A549 (cell line): ENCODE data around the gene CDC42EP1. TPM values are rescaled to one million over a fixed set of nuclear protein-coding genes. Genes with fewer than 3 reads are reported as not detected.

Experiments
- ATAC-seq, 2 experiments: fragments of 200-7000 bp in 1 of 2; fragments of >200 bp in 1 of 2; cut with Nextera tagmentation in 1 of 2; cut with Tn5 transposase in 1 of 2; 3 replicates each; pipeline versions ENCODE4 v1.8.0 to v1.9.1; 2018 to 2020; ENCODE audit warnings: mild to moderate bottlenecking in 1 of 2, moderate library complexity in 1 of 2
- CTCF ChIA-PET: fragments of 300-600 bp; sonication (Branson Sonifier 250); formaldehyde crosslinking; extraction: SDS; loops from one replicate; lab custom pipeline; 2021; ENCODE audit warnings: antibody characterized with exemption, inconsistent platforms; lab: Yijun Ruan, JAX
- POLR2A ChIA-PET: fragments of 350-600 bp; formaldehyde crosslinking; extraction: SDS; loops from one replicate; lab custom pipeline; 2021; ENCODE audit warnings: antibody characterized with exemption, inconsistent platforms; lab: Yijun Ruan, JAX
- DNase-seq, 2 experiments: peaks; one replicate each; pipeline versions ENCODE4 v3.0.0 to v3.0.0-alpha.2; 2011 to 2016; ENCODE audit warnings: low read depth in 1 of 2, low spot score in 1 of 2
- FAIRE-seq: peaks from 2 replicates; lab custom pipeline; 2011; peaks lifted over from hg19 to GRCh38; lab: Jason Lieb, UNC
- H3K27ac ChIP-seq, 2 experiments: fragments of >200 bp; sonication (Bioruptor Twin); formaldehyde crosslinking; 3 replicates each; pipeline ENCODE4 v1.5.1; 2016 to 2017
- H3K4me1 ChIP-seq: fragments of >200 bp; sonication (Bioruptor Twin); formaldehyde crosslinking; 3 replicates; pipeline ENCODE4 v1.6.1; 2016
- H3K4me2 ChIP-seq: fragments of >200 bp; sonication (Bioruptor Twin); formaldehyde crosslinking; 3 replicates; pipeline ENCODE4 v1.6.1; 2016
- H3K4me3 ChIP-seq: fragments of >200 bp; sonication (Bioruptor Twin); formaldehyde crosslinking; 3 replicates; pipeline ENCODE4 v1.5.1; 2016
- H3K9me3 ChIP-seq: fragments of >200 bp; sonication (Bioruptor Twin); formaldehyde crosslinking; 3 replicates; pipeline ENCODE4 v1.6.1; 2016
- BCL3 ChIP-seq: fragments of >200 bp; sonication (Bioruptor Twin); formaldehyde crosslinking; IDR thresholded peaks from 3 replicates; pipeline ENCODE4 v1.6.1; 2016
- EHF ChIP-seq: fragments of 250-450 bp; sonication (Bioruptor Pico); IDR thresholded peaks from 2 replicates; pipeline ENCODE4 v1.5.0; 2020; ENCODE audit warnings: mild to moderate bottlenecking
- FOSL2 ChIP-seq, 2 experiments: fragments of 450-650 bp in 1 of 2; fragments of >200 bp in 1 of 2; sonication (Bioruptor Twin) in 1 of 2; formaldehyde crosslinking; IDR thresholded peaks; 2 replicates each; pipeline versions ENCODE4 v1.5.0 to v1.6.1; 2016 to 2020; ENCODE audit warnings: mild to moderate bottlenecking in 1 of 2, moderate library complexity in 1 of 2
- GATA3 ChIP-seq: IDR thresholded peaks from 2 replicates; pipeline ENCODE4 v1.6.1; 2012; ENCODE audit warnings: borderline replicate concordance
- HOXB13 ChIP-seq: fragments of 250-450 bp; sonication (Bioruptor Pico); IDR thresholded peaks from 2 replicates; pipeline ENCODE4 v1.5.0; 2020; ENCODE audit warnings: low read depth, mild to moderate bottlenecking, moderate library complexity
- JUNB ChIP-seq: fragments of >200 bp; sonication (Bioruptor Twin); formaldehyde crosslinking; IDR thresholded peaks from 2 replicates; pipeline ENCODE4 v1.6.1; 2016
- MAFK ChIP-seq: fragments of 450-650 bp; IDR thresholded peaks from 2 replicates; pipeline ENCODE4 v1.6.1; 2014; ENCODE audit not compliant: partially characterized antibody
- MAZ ChIP-seq: fragments of 150-350 bp; IDR thresholded peaks from 2 replicates; pipeline ENCODE4 v1.6.1; 2014; ENCODE audit warnings: antibody characterized with exemption, low read depth, low read length, borderline replicate concordance
- NPAS2 ChIP-seq: fragments of 250-450 bp; sonication (Bioruptor Pico); IDR thresholded peaks from 2 replicates; pipeline ENCODE4 v1.8.0; 2022; ENCODE audit warnings: mild to moderate bottlenecking, moderate library complexity, borderline replicate concordance
- PHF8 ChIP-seq: fragments of 200-600 bp; sonication (generic); IDR thresholded peaks from 2 replicates; pipeline ENCODE4 v1.6.1; 2016; ENCODE audit warnings: low read depth, mild to moderate bottlenecking, antibody characterized with exemption, moderate library complexity, borderline replicate concordance
- POLR2A ChIP-seq: IDR thresholded peaks from 2 replicates; pipeline ENCODE4 v1.6.1; 2012; ENCODE audit warnings: mild to moderate bottlenecking, low read length
- RAD21 ChIP-seq, 2 experiments: fragments of >200 bp in 1 of 2; sonication (Bioruptor Twin) in 1 of 2; formaldehyde crosslinking in 1 of 2; IDR thresholded peaks in 1 of 2; conservative IDR thresholded peaks in 1 of 2; 2 replicates in 1 of 2; 3 replicates in 1 of 2; pipeline ENCODE4 v1.6.1; 2012 to 2018; ENCODE audit warnings: inconsistent platforms in 1 of 2
- RNF2 ChIP-seq: fragments of 200-600 bp; sonication (generic); IDR thresholded peaks from 2 replicates; pipeline ENCODE4 v1.6.1; 2016; ENCODE audit warnings: low read depth, mild to moderate bottlenecking, antibody characterized with exemption, moderate library complexity, borderline replicate concordance
- TFCP2L1 ChIP-seq: fragments of 250-450 bp; sonication (Bioruptor Pico); IDR thresholded peaks from 2 replicates; pipeline ENCODE4 v1.5.0; 2021; ENCODE audit warnings: mild to moderate bottlenecking
- TP53 ChIP-seq: fragments of 250-450 bp; sonication (Bioruptor Pico); IDR thresholded peaks from 2 replicates; pipeline ENCODE4 v1.5.0; 2021; ENCODE audit warnings: mild to moderate bottlenecking, moderate library complexity
- ZFP36 ChIP-seq: fragments of 450-650 bp; IDR thresholded peaks from 2 replicates; pipeline ENCODE4 v1.6.1; 2014; ENCODE audit warnings: borderline replicate concordance; ENCODE audit not compliant: partially characterized antibody
- WGBS: methylation state at CpG from one replicate; pipeline ENCODE4 v1.1.6; 2017; ENCODE audit errors: missing lambda C conversion rate; 5-methylcytosine and 5-hydroxymethylcytosine counted together
- polyA plus RNA-seq, 4 experiments: library from polyadenylated mRNA; depleted of rRNA in 3 of 4; stranded (reverse); fragments of >200 nt; fragmentation: RNase III in 1 of 4; extraction: RNeasy Plus Mini Kit Qiagen cat#74134 plus additional on column Dnase treatment in 1 of 4; gene quantifications; 2 replicates in 3 of 4; 3 replicates in 1 of 4; pipeline ENCODE4 v1.2.3, GENCODE V29; 2011 to 2017
- TF ChIP-seq, protein P1 (sequence below): fragments of 200-600 bp; sonication (generic); IDR thresholded peaks from 2 replicates; pipeline ENCODE4 v1.6.1; 2016; ENCODE audit warnings: antibody characterized with exemption, mild to moderate bottlenecking, moderate library complexity
- TF ChIP-seq, protein P2 (sequence below): fragments of >200 bp; sonication (Bioruptor Twin); formaldehyde crosslinking; IDR thresholded peaks from 2 replicates; pipeline ENCODE4 v1.6.1; 2016
- TF ChIP-seq, protein P3 (sequence below): IDR thresholded peaks from 2 replicates; pipeline ENCODE4 v1.6.1; 2012
- TF ChIP-seq, protein P4 (sequence below): fragments of 250-450 bp; sonication (Bioruptor Pico); IDR thresholded peaks from 2 replicates; pipeline ENCODE4 v1.5.0; 2020; ENCODE audit warnings: low read depth, mild to moderate bottlenecking, moderate library complexity

The CDC42EP1 gene
- polyA plus RNA-seq, 2 of the 4 experiments (the other 2 are of a cell fraction) = 16.0 to 20.2 TPM

DNA sequence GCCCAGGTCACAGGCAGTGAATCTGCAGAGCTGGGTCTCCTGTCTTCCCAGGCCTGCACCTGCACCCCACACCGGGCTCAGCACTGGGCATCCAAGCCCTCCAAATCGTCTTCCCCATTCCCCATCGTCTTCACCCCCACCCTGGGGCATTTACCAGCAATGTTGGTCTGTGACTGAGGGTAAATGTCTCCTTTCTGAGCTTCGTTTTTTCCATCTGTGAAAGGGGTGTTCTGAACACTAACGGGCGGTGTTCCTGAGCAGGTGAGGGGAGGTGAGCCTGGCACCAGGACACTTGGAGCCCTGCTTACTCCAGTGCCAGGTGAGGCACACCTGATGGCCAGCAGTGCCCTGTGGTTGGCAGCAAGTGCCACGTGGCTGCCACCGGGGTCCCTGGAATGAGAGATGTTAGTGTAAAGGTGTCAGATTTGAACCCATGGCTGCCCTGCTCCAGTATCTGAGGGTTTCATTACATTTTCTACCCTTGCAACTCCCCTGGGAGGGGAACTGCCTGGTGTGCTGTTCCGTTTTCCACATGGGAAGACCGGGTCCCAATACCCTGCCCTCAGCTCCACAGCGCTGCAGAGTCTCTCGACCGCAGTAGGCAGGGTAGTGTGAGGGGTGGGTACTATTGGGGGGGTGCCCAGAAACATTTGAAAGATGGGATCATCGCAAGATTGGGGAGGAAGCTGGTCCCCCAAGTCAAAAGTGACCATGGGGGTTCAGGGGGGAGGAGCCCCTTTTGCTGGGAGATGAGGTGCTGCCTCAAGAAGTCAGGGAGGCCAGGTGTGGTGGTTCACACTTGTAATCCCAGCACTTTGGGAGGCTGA, 2.0 kb downstream of the CDC42EP1 start:
- peaks cover 53% of the 10 kb centered on the region for H3K4me1 ChIP-seq
- ChIA-PET POLR2A (interaction anchor here (0.6 to 1.5 kb wide), 3 partner anchors 17 to 222 kb away, joined by 3 to 7 read pairs (median 5); no protein-coding TSS in a partner anchor), CTCF (interaction anchor here (0.6 to 18.5 kb wide), 14 partner anchors 17 to 1646 kb away, joined by 3 to 771 read pairs (median 4); partner anchors contain the start of gene LGALS2)
- DNase-seq (no peak), ATAC-seq (no peak), FAIRE-seq (no peak)
- no peaks in the 10 kb centered on the region for H3K9me3 ChIP-seq
- peak overlapping the region; percentile 100 for H3K27ac ChIP-seq
- peak overlapping the region; percentile 98 for H3K4me3 ChIP-seq
- WGBS = 72% methylated on average over 10 of the region's 14 CpGs
- peak overlapping the region; percentile 98 for H3K4me2 ChIP-seq
- TF ChIP-seq RAD21 (conservative IDR thresholded peaks at IDR 0.05 in 1 of 2, IDR thresholded peaks at IDR 0.05 in 1 of 2) = 0 out of 5 replicates have a peak, but pooled peaks of 1 of the 2 experiments have one; percentile 2
- no peak for TF ChIP-seq TP53 (CRISPR knock-in tag)
- TF ChIP-seq ZFP36 = no peak
- TF ChIP-seq HOXB13 = no peak
- TF ChIP-seq, protein P1, sequence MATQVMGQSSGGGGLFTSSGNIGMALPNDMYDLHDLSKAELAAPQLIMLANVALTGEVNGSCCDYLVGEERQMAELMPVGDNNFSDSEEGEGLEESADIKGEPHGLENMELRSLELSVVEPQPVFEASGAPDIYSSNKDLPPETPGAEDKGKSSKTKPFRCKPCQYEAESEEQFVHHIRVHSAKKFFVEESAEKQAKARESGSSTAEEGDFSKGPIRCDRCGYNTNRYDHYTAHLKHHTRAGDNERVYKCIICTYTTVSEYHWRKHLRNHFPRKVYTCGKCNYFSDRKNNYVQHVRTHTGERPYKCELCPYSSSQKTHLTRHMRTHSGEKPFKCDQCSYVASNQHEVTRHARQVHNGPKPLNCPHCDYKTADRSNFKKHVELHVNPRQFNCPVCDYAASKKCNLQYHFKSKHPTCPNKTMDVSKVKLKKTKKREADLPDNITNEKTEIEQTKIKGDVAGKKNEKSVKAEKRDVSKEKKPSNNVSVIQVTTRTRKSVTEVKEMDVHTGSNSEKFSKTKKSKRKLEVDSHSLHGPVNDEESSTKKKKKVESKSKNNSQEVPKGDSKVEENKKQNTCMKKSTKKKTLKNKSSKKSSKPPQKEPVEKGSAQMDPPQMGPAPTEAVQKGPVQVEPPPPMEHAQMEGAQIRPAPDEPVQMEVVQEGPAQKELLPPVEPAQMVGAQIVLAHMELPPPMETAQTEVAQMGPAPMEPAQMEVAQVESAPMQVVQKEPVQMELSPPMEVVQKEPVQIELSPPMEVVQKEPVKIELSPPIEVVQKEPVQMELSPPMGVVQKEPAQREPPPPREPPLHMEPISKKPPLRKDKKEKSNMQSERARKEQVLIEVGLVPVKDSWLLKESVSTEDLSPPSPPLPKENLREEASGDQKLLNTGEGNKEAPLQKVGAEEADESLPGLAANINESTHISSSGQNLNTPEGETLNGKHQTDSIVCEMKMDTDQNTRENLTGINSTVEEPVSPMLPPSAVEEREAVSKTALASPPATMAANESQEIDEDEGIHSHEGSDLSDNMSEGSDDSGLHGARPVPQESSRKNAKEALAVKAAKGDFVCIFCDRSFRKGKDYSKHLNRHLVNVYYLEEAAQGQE = 0 out of 2 replicates have a peak, but pooled peaks have one; percentile 1
- TF ChIP-seq, protein P2, sequence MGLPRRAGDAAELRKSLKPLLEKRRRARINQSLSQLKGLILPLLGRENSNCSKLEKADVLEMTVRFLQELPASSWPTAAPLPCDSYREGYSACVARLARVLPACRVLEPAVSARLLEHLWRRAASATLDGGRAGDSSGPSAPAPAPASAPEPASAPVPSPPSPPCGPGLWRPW = no peak
- TF ChIP-seq MAZ = no peak

DNA sequence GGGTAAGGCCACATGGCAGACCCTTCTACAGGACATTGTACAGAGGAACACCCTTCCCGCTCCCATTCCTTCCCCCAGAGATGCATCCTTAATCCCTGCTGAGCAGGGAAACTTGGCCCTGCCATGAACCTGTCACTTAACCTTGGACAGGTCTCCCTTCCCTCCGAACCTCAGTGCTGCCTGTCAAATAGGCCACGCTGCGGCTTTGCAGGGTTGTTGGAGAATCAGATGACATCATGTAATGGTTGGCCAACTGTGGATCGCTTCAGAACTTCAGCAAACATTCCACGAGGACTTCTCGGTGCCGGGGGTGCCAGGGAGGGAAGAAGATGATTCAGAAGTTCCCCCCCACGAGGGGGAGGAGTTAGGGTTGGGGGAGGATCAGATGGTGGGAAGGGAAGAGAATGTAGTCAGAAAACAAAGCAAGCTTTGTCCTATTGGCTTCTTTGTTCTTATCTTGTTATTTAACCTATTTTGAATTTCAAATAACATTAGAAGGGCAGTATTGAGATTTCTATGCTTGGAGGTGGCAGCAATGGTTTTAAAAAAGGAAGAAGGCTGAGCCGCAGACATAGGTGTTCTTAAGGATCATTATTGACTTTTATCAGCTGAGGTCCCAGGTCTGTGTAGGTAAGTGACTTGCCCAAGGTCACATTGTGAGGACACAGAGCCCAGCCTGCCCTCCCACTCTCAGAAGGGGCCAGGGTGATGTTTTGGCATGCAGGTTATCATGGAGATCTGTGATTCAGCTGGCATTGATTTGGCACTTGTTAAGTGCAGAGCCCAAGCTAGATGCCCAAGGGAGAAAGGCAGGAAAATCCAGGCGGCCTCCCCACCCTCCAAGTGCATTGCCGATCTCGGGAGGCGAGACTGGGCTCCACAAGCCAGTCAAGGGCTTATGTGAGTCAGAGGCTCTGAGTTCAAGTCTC, 3.1 kb downstream of the CDC42EP1 start:
- ATAC-seq = peak; percentile 31 to 35; a peak in 4 of 6 replicates
- ChIA-PET CTCF (interaction anchor here (0.9 to 18.5 kb wide), 11 partner anchors 16 to 107 kb away, joined by 3 to 771 read pairs (median 4); partner anchors contain the start of gene LGALS2), POLR2A (interaction anchor here (1.0 to 1.5 kb wide), 2 partner anchors 22 to 29 kb away, joined by 3 to 5 read pairs; no protein-coding TSS in a partner anchor)
- peak overlapping the region; percentile 100 for H3K27ac ChIP-seq
- H3K4me1 ChIP-seq = peaks cover 48% of the 10 kb centered on the region
- DNase-seq = peak; percentile 73 to 83
- H3K9me3 ChIP-seq = no peaks in the 10 kb centered on the region
- H3K4me3 ChIP-seq = peak overlapping the region; percentile 16; the same call in 2 of the 3 replicates
- WGBS = 11% methylated on average over 9 of the region's 14 CpGs
- no peak for FAIRE-seq
- H3K4me2 ChIP-seq = peak overlapping the region; percentile 98
- TF ChIP-seq TFCP2L1 (CRISPR knock-in tag) (no peak), FOSL2 (IDR thresholded peaks at IDR 0.05) (no peak), FOSL2 (CRISPR knock-in tag; IDR thresholded peaks at IDR 0.05) (peak; percentile 59), BCL3 (no peak), JUNB (peak; percentile 31; the same call in 1 of the 2 replicates), NPAS2 (CRISPR knock-in tag) (no peak), GATA3 (0 out of 2 replicates have a peak, but pooled peaks have one; percentile 17), EHF (CRISPR knock-in tag) (no peak), PHF8 (no peak), POLR2A (no peak), RNF2 (no peak), MAFK (no peak), HOXB13 (no peak)
- TF ChIP-seq, protein P1 = 0 out of 2 replicates have a peak, but pooled peaks have one; percentile 16
- TF ChIP-seq, protein P3, sequence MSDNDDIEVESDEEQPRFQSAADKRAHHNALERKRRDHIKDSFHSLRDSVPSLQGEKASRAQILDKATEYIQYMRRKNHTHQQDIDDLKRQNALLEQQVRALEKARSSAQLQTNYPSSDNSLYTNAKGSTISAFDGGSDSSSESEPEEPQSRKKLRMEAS = peak; percentile 71
- TF ChIP-seq, protein P4, sequence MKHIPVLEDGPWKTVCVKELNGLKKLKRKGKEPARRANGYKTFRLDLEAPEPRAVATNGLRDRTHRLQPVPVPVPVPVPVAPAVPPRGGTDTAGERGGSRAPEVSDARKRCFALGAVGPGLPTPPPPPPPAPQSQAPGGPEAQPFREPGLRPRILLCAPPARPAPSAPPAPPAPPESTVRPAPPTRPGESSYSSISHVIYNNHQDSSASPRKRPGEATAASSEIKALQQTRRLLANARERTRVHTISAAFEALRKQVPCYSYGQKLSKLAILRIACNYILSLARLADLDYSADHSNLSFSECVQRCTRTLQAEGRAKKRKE (CRISPR knock-in tag) = no peak
